ES-I3 (cell line): ENCODE data around the gene NKX1-1.
"Not testable (repeated sequence)": the region's sequence is repeated elsewhere in the genome, so short reads cannot be mapped to it uniquely, and the experiment has no call there.

Experiments
- H3K36me3 ChIP-seq: 2 replicates; pipeline ENCODE4 v1.6.1; 2013; ENCODE audit warnings: mild to moderate bottlenecking, low read length, control low read depth, moderate library complexity; ENCODE audit not compliant: insufficient read depth
- H3K4me1 ChIP-seq: 2 replicates; pipeline ENCODE4 v1.6.1; 2013; ENCODE audit warnings: mild to moderate bottlenecking, control low read depth, low read length; ENCODE audit not compliant: insufficient read depth
- H3K9ac ChIP-seq: 2 replicates; pipeline ENCODE4 v1.6.1; 2013; ENCODE audit warnings: low read depth, mild to moderate bottlenecking, low read length, moderate library complexity
- H3K9me3 ChIP-seq: 2 replicates; pipeline ENCODE4 v1.6.1; 2013; ENCODE audit warnings: mild to moderate bottlenecking, low read length, moderate library complexity; ENCODE audit not compliant: control insufficient read depth, insufficient read depth

Gene NKX1-1

GRCh38 chr4:1403177-1403583 is 3.1 kb downstream of the NKX1-1 start:
- Histone ChIP-seq H3K4me1 (no peaks in the 10 kb centered on the region), H3K9ac (no peak overlapping the region), H3K9me3 (peaks cover 3% of the 10 kb centered on the region; the same call in 1 of the 2 replicates), H3K36me3 (no peaks in the 10 kb centered on the region)

GRCh38 chr4:1402516-1403091 is 3.6 kb downstream of the NKX1-1 start:
- Histone ChIP-seq H3K9ac (no peak overlapping the region), H3K36me3 (no peaks in the 10 kb centered on the region), H3K9me3 (peaks cover 3% of the 10 kb centered on the region; the same call in 1 of the 2 replicates), H3K4me1 (no peaks in the 10 kb centered on the region)

DNA sequence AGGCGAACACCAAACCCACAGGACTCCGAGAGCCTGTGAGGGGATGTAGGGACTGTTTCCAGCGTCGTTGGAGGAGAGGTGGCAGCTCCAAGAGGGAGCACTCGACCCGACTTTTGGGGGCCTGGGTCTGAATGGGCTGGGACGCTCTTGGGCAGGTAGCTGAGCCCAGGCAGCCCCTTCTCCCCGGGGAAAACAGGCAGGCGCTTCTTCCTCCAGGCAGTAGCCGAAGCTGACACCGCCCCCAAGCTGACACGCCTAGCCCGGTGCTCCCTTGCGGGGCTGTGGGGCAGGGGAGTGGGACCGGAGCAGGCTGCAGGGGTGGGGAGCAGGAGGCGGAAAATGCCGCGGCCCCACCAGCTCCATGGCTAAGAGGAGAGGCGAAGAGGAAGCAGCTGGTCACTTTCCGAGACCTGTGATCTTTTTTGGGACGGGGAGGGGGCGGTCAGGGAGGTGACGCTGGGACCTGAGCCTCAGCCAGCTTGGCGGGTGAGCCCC is 4.2 kb downstream of the NKX1-1 start:
- Histone ChIP-seq H3K4me1 (no peaks in the 10 kb centered on the region), H3K9ac (no peak overlapping the region), H3K36me3 (no peaks in the 10 kb centered on the region), H3K9me3 (peaks cover 6% of the 10 kb centered on the region)

DNA sequence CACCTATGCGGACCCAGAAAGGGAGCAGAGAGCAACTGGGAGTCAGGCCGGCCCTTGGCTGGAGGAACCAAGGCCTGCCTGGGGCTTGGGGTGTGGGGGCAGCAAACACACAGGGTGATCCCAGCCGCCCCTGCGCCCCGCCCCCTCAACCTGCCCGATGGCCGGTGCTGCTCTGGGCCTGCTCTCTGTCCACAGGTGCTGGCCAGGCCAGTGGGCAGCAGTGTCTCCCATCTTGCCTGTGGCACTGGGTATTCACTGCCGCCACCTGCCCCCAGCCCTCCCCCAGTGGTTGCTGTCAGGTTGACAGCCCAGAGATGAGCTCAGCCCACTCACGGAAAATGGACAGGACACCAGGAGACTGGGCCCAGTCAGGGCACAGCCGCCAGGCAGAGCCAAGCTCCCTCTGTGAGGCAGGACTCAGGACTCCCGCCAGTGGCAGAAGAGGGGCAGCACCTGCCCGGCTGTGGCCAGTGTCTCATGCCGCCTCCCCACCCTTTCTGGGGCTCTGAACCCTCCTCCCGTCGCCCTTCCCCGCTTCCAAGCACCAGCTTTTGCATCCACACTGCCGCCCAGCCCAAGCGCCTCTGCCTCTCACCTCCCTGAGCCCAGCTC is 4.7 kb downstream of the NKX1-1 start:
- no peaks in the 10 kb centered on the region for H3K4me1 ChIP-seq
- H3K9me3 ChIP-seq = peaks cover 6% of the 10 kb centered on the region
- no peak overlapping the region for H3K9ac ChIP-seq
- H3K36me3 ChIP-seq = no peaks in the 10 kb centered on the region

DNA sequence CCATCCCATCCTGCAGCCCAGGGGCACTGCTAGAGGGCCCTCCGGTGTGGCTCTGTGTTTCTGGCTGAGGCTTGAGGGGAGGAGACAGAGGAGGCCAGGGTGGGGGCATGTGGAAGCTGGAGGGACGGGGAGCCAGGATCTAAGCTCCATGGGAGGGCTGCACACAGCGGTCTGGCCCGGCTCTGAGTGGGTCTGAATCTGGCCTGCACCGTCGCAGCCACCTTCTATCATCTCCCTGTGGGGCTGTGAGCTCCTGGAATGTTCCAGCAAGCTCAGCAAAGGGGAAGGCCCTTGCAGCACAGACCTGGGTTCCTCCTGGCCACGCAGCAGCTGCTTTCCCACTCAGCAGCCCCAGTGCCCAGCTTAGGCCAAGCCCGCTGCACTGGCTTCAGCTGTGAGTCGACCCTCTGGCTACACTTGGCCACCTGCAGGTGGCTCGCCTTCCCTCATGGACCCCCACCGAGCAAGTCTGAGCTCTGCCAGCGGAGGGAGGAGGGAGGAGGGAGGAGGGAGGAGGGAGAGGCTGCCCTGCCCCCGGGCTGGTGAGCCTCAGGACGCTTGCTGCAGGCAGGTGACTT is 5.3 kb downstream of the NKX1-1 start:
- peaks cover 6% of the 10 kb centered on the region for H3K9me3 ChIP-seq
- H3K36me3 ChIP-seq = no peaks in the 10 kb centered on the region
- no peaks in the 10 kb centered on the region for H3K4me1 ChIP-seq
- H3K9ac ChIP-seq = no peak overlapping the region

DNA sequence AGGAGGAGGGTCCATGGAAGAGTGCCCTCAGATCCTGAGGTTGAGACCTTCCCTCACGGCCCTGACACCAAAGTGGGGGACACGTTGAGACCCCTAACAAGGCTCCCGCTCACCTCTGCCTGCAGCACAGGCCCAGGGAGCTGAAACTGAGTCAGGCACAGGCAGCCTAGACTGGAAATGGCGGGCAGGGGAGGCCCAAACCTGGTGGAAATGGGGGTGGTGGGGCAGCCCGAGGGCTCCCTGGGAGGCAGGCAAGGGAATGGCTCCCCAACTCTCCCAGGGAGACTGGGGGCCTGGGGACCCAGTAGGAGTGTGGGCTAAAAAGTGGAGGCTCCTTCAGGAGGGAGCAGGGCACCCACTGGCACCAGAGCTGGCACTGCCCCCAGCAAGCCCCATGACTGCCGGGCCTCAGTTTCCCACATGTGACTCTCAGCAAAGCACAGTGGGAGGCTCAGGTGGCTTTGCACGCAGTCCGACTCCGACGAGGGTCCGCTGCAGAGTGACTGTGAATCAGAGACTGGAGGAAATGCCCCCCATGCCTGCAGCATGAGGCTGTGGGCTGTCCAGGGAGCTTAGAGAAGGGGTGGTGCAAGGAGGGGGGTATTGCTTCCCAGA is 5.9 kb downstream of the NKX1-1 start:
- H3K36me3 ChIP-seq = no peaks in the 10 kb centered on the region
- H3K9ac ChIP-seq = no peak overlapping the region
- H3K9me3 ChIP-seq = peaks cover 6% of the 10 kb centered on the region
- H3K4me1 ChIP-seq = no peaks in the 10 kb centered on the region

DNA sequence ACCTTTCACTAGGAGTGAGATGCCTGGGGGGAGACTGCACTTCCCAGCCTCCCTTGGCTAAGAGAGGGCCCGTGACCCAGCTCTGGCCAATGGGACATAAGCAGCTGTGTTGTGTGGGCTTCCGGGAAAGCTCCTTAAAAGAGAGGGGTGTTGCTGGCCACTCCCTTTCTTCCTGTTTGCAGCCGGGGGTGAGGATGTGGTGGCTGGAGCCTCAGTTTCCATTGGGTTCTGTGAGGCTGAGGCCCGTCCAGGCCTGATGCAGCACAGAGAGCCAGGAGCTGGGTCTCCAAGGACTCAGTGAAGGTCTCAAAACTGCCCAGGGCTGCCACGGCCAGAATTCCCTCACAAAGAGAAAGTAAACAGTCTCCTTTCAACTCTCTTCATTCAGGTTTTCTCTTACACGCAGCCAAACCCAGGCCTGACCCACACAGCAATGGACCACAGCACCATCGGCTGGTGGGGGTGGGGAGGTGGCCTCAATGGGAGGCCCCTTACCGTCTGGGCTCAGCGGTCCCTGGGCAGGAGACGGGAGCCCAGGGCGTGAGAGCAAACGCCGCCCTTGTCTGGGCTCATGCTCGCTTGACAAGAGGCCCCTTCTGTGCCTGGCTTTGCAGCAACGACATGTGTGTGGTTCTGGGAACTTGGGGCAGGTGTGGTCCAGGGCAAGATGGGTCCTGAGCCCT is 6.6 kb downstream of the NKX1-1 start:
- H3K36me3 ChIP-seq = no peaks in the 10 kb centered on the region
- no peak overlapping the region for H3K9ac ChIP-seq
- H3K9me3 ChIP-seq = peaks cover 6% of the 10 kb centered on the region
- no peaks in the 10 kb centered on the region for H3K4me1 ChIP-seq

DNA sequence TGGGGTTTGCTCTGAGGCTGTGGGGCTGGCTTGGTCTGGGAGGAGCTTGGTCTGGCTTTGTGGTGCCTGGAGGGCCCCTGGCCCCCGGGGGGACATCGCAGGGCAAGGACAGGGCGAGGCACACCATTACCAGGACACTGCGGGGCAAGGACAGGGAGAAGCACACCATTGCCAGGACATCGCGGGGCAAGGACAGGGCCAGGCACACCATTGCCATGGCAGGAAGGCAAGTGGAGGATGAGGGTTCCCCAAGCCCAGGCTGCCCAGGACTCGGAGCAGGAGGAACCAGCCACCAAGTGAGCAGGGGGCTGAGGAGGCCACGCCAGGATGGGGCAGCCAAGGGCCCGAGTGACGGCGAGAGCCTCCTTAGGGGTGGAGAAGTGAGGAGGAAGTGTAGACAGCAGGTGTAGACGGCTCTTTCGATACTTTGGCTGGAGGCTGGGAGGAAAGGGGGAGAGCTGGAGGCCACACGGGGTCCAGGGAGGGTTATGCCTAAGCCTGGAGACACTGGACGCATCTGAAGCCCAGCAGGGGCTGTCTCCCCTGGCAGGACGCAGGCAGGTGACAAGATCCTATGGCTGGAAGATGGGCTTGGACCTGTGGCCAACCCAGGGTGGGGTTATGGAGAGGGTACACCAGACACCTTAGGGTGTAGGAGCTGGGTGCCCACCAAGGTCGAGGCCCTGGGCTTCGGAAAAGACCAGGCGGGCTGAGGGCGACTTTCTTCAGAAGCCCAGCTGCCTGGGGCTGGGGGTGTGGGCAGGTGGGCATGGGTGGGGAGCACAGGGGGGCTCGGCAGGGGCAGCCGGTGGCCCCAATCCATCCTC is 7.3 kb downstream of the NKX1-1 start:
- Histone ChIP-seq H3K36me3 (no peaks in the 10 kb centered on the region; the same call in 1 of the 2 replicates), H3K9ac (no peak overlapping the region), H3K9me3 (peaks cover 6% of the 10 kb centered on the region), H3K4me1 (no peaks in the 10 kb centered on the region)

DNA sequence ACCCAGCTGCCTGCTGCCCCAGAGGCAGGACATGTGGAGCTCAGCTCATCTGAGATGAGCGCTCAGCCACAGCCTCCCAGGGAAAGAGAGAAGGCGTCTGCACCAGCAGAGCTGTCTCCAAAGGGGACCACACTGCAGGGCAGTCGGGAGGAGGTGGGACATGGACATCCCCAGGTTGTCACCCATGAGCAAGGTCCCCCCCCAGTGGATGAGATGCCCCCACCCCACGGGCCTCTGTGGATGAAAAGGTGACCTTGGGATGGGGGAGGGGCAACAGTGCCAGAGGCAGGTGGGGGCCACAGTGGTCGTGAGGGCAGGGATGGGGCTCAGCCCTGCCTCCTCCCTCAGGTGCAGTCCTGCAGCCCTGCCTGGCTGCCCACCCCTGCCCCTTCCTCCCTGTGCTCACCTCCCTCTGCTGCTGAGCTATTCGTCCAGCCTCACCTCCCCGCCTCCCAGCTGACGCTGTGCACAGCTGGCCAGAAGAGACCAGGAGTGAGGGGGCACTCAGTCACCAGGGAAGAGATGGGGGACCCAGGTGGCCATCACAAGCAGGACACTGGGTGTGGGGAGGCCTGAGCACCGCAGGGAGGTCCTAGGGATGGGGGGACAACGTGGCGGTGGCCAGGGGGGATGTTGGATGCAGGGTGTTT is 9.3 kb downstream of the NKX1-1 start:
- Histone ChIP-seq H3K9ac (no peak overlapping the region), H3K9me3 (peaks cover 6% of the 10 kb centered on the region), H3K36me3 (no peaks in the 10 kb centered on the region; the same call in 1 of the 2 replicates), H3K4me1 (no peaks in the 10 kb centered on the region)

- Histone ChIP-seq H3K9ac (no peak overlapping the region), H3K4me1 (no peaks in the 10 kb centered on the region), H3K36me3 (no peaks in the 10 kb centered on the region; the same call in 1 of the 2 replicates), H3K9me3 (peaks cover 6% of the 10 kb centered on the region)
These were observed 10.1 kb downstream of the NKX1-1 start for GRCh38 chr4:1395941-1396805.

GRCh38 chr4:1395389-1395820 is 10.8 kb downstream of the NKX1-1 start:
- H3K36me3 ChIP-seq, H3K4me1 ChIP-seq, H3K9ac ChIP-seq, H3K9me3 ChIP-seq: not testable (repeated sequence)

DNA sequence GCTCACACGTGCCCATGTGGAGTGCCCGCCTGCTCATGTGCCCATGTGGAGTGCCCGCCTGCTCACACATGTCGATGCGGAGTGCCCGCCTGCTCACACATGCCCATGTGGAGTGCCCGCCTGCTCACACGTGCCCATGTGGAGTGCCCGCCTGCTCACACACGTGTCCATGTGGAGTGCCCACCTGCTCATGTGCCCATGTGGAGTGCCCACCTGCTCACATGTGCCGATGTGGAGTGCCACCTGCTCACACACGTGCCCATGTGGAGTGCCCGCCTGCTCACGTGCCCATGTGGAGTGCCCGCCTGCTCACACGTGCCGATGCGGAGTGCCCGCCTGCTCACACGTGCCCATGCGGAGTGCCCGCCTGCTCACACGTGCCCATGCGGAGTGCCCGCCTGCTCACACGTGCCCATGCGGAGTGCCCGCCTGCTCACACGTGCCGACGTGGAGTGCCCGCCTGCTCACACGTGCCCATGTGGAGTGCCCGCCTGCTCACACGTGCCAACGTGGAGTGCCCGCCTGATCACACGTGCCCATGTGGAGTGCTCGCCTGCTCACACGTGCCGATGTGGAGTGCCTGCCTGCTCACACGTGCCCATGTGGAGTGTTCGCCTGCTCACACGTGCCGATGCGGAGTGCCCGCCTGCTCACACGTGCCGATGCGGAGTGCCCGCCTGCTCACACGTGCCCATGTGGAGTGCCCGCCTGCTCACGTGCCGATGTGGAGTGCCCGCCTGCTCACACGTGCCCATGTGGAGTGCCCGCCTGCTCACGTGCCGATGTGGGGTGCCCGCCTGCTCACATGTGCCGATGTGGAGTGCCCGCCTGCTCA is 11.5 kb downstream of the NKX1-1 start:
- not testable (repeated sequence) for H3K4me1 ChIP-seq, H3K36me3 ChIP-seq, H3K9me3 ChIP-seq, H3K9ac ChIP-seq
